ENCODE measurements around the gene SUPT20HL1.
"Not testable (repeated sequence)": the region's sequence is repeated elsewhere in the genome, so short reads cannot be mapped to it uniquely, and the experiment has no call there.

Gene SUPT20HL1

GRCh38 chrX:24364326-24364725 is 3.9 kb downstream of the SUPT20HL1 start:
- no peak for DNase-seq

- no peak for DNase-seq
Observed at GRCh38 chrX:24364851-24365538, 4.6 kb downstream of the SUPT20HL1 start.

- not testable (repeated sequence) for DNase-seq
Observed at GRCh38 chrX:24366762-24367400, 6.4 kb downstream of the SUPT20HL1 start.

GRCh38 chrX:24369816-24370215 is 9.4 kb downstream of the SUPT20HL1 start:
- DNase-seq = no peak

GRCh38 chrX:24371391-24371972 is 11.0 kb downstream of the SUPT20HL1 start:
- DNase-seq = peak; percentile 46

- DNase-seq = no peak
Observed at GRCh38 chrX:24372021-24372763, 11.8 kb downstream of the SUPT20HL1 start.

GRCh38 chrX:24375600-24376131 is 15.2 kb downstream of the SUPT20HL1 start:
- no peak for DNase-seq

- DNase-seq = no peak
Observed at GRCh38 chrX:24376403-24376802, 16.0 kb downstream of the SUPT20HL1 start.

- DNase-seq = no peak
Observed at GRCh38 chrX:24377195-24377594, 16.8 kb downstream of the SUPT20HL1 start.

- DNase-seq = no peak
Observed at GRCh38 chrX:24377911-24378468, 17.6 kb downstream of the SUPT20HL1 start.

- DNase-seq = no peak
Observed at GRCh38 chrX:24378706-24379105, 18.3 kb downstream of the SUPT20HL1 start.

- DNase-seq = peak; percentile 39
Observed at GRCh38 chrX:24380262-24381187, 20.1 kb downstream of the SUPT20HL1 start.

GRCh38 chrX:24382315-24382714 is 21.9 kb downstream of the SUPT20HL1 start:
- not testable (repeated sequence) for DNase-seq

- DNase-seq = no peak
Observed at GRCh38 chrX:24387724-24388123, 27.3 kb downstream of the SUPT20HL1 start.

GRCh38 chrX:24391389-24391788 is 30.9 kb downstream of the SUPT20HL1 start:
- DNase-seq = no peak

- no peak for DNase-seq
Observed at GRCh38 chrX:24391843-24392242, 31.4 kb downstream of the SUPT20HL1 start.

- DNase-seq = no peak
Observed at GRCh38 chrX:24392709-24393108, 32.3 kb downstream of the SUPT20HL1 start.

GRCh38 chrX:24395775-24396174 is 35.3 kb downstream of the SUPT20HL1 start:
- peak; percentile 76 for DNase-seq

- peak; percentile 86 for DNase-seq
Observed at GRCh38 chrX:24396236-24396930, 35.9 kb downstream of the SUPT20HL1 start.

- peak; percentile 80 for DNase-seq
Observed at GRCh38 chrX:24396931-24397279, 36.5 kb downstream of the SUPT20HL1 start.

GRCh38 chrX:24398766-24399165 is 38.3 kb downstream of the SUPT20HL1 start:
- DNase-seq = peak; percentile 11
